Gastrocnemius medialis (tissue), 4 donors: ENCODE data around the gene SCT. TPM values are rescaled to one million over a fixed set of nuclear protein-coding genes. Genes with fewer than 3 reads are reported as not detected.

Experiments
- ATAC-seq, 2 donors: fragments of 150-250 bp; one replicate each; pipeline ENCODE4 v1.9.1; 2016
- DNase-seq, 2 donors: peaks; one replicate each; pipeline ENCODE4 v3.0.0-alpha.2; 2019
- H3K27ac ChIP-seq, 4 donors: fragments of 200-600 bp; sonication (generic); 1 replicate in 1 of 4; 2 replicates in 3 of 4; pipeline ENCODE4 v1.5.1; 2016 to 2018; ENCODE audit warnings: mild to moderate bottlenecking in 2 of 4, moderate library complexity in 1 of 4
- H3K27me3 ChIP-seq, 3 donors: fragments of 200-600 bp; sonication (generic) in 2 of 3; 1 replicate in 1 of 3; 2 replicates in 2 of 3; pipeline versions ENCODE4 v1.5.1 to v1.6.0; 2016 to 2019; ENCODE audit warnings: mild to moderate bottlenecking in 1 of 3, moderate library complexity in 1 of 3
- H3K36me3 ChIP-seq, 2 donors: fragments of 200-600 bp; sonication (generic) in 1 of 2; one replicate each; pipeline ENCODE4 v1.5.1; 2017 to 2018
- H3K4me1 ChIP-seq, 2 donors: fragments of 200-600 bp; sonication (generic) in 1 of 2; one replicate each; pipeline ENCODE4 v1.5.1; 2016 to 2017; ENCODE audit warnings: mild to moderate bottlenecking in 2 of 2
- H3K4me3 ChIP-seq, 4 donors: fragments of 200-600 bp; sonication (generic) in 3 of 4; 1 replicate in 1 of 4; 2 replicates in 3 of 4; pipeline ENCODE4 v1.5.1; 2016 to 2019; ENCODE audit warnings: mild to moderate bottlenecking in 2 of 4
- H3K9me3 ChIP-seq, 3 donors: fragments of 200-600 bp; sonication (generic) in 2 of 3; 1 replicate in 1 of 3; 2 replicates in 2 of 3; pipeline ENCODE4 v1.5.1; 2016 to 2019
- CTCF ChIP-seq, 5 experiments: fragments of 450-650 bp in 3 of 5; fragments of 200-600 bp in 2 of 5; sonication (generic) in 2 of 5; IDR thresholded peaks in 4 of 5; conservative IDR thresholded peaks in 1 of 5; 1 replicate in 4 of 5; 2 replicates in 1 of 5; pipeline ENCODE4 v1.5.1; 2016 to 2019; ENCODE audit warnings: antibody characterized with exemption in 5 of 5, mild to moderate bottlenecking in 3 of 5, moderate library complexity in 3 of 5
- POLR2A ChIP-seq, 2 donors: fragments of 450-650 bp; IDR thresholded peaks; one replicate each; pipeline ENCODE4 v1.6.1; 2017; ENCODE audit warnings: antibody characterized with exemption in 2 of 2, mild to moderate bottlenecking in 2 of 2, moderate library complexity in 2 of 2
- in situ Hi-C, 4 donors: fragments of 200-750 bp; cut with MboI; loops; one replicate each; pipeline versions ENCODE4 v1.15.0 to v1.8.0; 2017; ENCODE audit warnings: low sequenced_read_pairs in 4 of 4
- intact Hi-C: fragments of 100-400 bp; cut with DNase I; formaldehyde crosslinking; loops from one replicate; pipeline ENCODE4 v1.15.1; 2023; ENCODE audit warnings: low total_unique reads
- total RNA-seq, 4 donors: library from RNA; depleted of rRNA; stranded (reverse); fragments of >200 nt; gene quantifications; one replicate each; pipeline versions ENCODE4 v1.1.0 to v1.2.3, GENCODE V29; 2016

The SCT gene
- total RNA-seq, 4 donors from 2014 or later = not detected

- intact Hi-C loops = no loop called here
- no peak overlapping the region for H3K4me3 ChIP-seq
- no peak for ATAC-seq
- TF ChIP-seq POLR2A (IDR thresholded peaks at IDR 0.05) (no peak), CTCF (IDR thresholded peaks at IDR 0.05 in 4 of 5, conservative IDR thresholded peaks at IDR 0.05 in 1 of 5) (no peak)
- no peaks in the 10 kb centered on the region for H3K36me3 ChIP-seq
- H3K9me3 ChIP-seq = no peaks in the 10 kb centered on the region
- peaks cover 0 to 10% of the 10 kb centered on the region in 2 donors for H3K4me1 ChIP-seq
- no peak overlapping the region for H3K27ac ChIP-seq
- DNase-seq = no peak
- in situ Hi-C loops = no loop called here
- H3K27me3 ChIP-seq = peaks cover 0 to 7% (median 4%) of the 10 kb centered on the region in 3 donors
These were observed 5.1 kb downstream of the SCT start for GRCh38 chr11:621838-622237.

- Histone ChIP-seq H3K27ac (no peak overlapping the region), H3K4me3 (no peak overlapping the region), H3K27me3 (peaks cover 0 to 4% (median 4%) of the 10 kb centered on the region in 3 donors), H3K9me3 (no peaks in the 10 kb centered on the region), H3K4me1 (peaks cover 4 to 6% of the 10 kb centered on the region in 2 donors), H3K36me3 (no peaks in the 10 kb centered on the region)
- in situ Hi-C loops = no loop called here
- intact Hi-C loops = no loop called here
- no peak for DNase-seq
- no peak for TF ChIP-seq POLR2A (IDR thresholded peaks at IDR 0.05)
- TF ChIP-seq CTCF (IDR thresholded peaks at IDR 0.05 in 4 of 5, conservative IDR thresholded peaks at IDR 0.05 in 1 of 5) = no peak
- no peak for ATAC-seq
These were observed 5.8 kb downstream of the SCT start for GRCh38 chr11:620935-621814.

GRCh38 chr11:620201-620600, 6.8 kb downstream of the SCT start:
- H3K4me3 ChIP-seq = no peak overlapping the region
- no peaks in the 10 kb centered on the region for H3K36me3 ChIP-seq
- ATAC-seq (no peak), DNase-seq (no peak)
- TF ChIP-seq POLR2A (IDR thresholded peaks at IDR 0.05) = no peak
- TF ChIP-seq CTCF (IDR thresholded peaks at IDR 0.05 in 4 of 5, conservative IDR thresholded peaks at IDR 0.05 in 1 of 5) = no peak
- intact Hi-C loops (no loop called here), in situ Hi-C loops (no loop called here)
- peaks cover 0 to 4% (median 0%) of the 10 kb centered on the region in 3 donors for H3K27me3 ChIP-seq
- H3K4me1 ChIP-seq = peaks cover 6 to 8% of the 10 kb centered on the region in 2 donors
- no peaks in the 10 kb centered on the region for H3K9me3 ChIP-seq
- H3K27ac ChIP-seq = no peak overlapping the region

DNA sequence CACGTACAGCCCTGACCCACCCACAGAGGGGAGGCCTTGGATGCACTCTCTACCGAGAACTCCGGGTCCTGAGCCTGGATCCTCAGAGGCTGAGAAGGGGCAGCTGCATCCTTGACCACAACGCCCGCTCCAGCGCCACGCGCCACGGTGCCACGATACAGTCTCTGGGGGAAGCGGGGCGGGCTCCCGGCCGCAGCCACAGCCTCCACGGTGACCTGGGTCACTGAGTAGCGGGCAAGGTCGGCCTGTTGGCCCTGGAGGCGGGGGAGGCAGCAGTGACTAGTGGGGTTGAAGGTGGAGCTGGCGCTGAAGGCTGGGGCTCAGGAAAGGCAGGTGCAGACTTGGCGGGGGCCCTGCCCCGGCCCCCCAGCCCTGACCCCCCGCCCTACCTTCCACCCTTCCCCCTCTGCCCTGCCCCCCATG, 7.3 kb downstream of the SCT start:
- intact Hi-C loops = no loop called here
- peaks cover 0 to 4% (median 0%) of the 10 kb centered on the region in 3 donors for H3K27me3 ChIP-seq
- in situ Hi-C loops = no loop called here
- no peak overlapping the region for H3K4me3 ChIP-seq
- DNase-seq (no peak), ATAC-seq (no peak)
- no peaks in the 10 kb centered on the region for H3K9me3 ChIP-seq
- TF ChIP-seq CTCF (IDR thresholded peaks at IDR 0.05 in 4 of 5, conservative IDR thresholded peaks at IDR 0.05 in 1 of 5) = no peak
- no peak for TF ChIP-seq POLR2A (IDR thresholded peaks at IDR 0.05)
- H3K4me1 ChIP-seq = peaks cover 12 to 14% of the 10 kb centered on the region in 2 donors
- no peaks in the 10 kb centered on the region for H3K36me3 ChIP-seq
- no peak overlapping the region for H3K27ac ChIP-seq
